ENCODE results near the gene MKKS. TPM values are rescaled to one million over a fixed set of nuclear protein-coding genes. Genes with fewer than 3 reads are reported as not detected.

MKKS gene
- polyA plus RNA-seq, 1 of the 3 experiments (the other 2 are of a cell fraction) = 10.1 TPM

- TF ChIP-seq MXI1 (IDR thresholded peaks at IDR 0.05; ENCODE audit: low read depth, low read length) (no peak), NFIC (IDR thresholded peaks at IDR 0.05; ENCODE audit: borderline replicate concordance) (no peak), RAD21 (IDR thresholded peaks at IDR 0.05; ENCODE audit: low read length) (no peak), SIN3A (IDR thresholded peaks at IDR 0.05; ENCODE audit: borderline replicate concordance, low read depth, low read length) (no peak), FOXM1 (IDR thresholded peaks at IDR 0.05; ENCODE audit: low read depth) (no peak), CHD2 (IDR thresholded peaks at IDR 0.05; ENCODE audit: low read length, partially characterized antibody) (no peak), JUND (IDR thresholded peaks at IDR 0.05) (no peak)
Measured at GRCh38 chr20:10423735-10424134, 10.3 kb downstream of the MKKS start (continued).

- Histone ChIP-seq H2AFZ (ENCODE audit: low read depth) (no peak overlapping the region), H3K27ac (ENCODE audit: low read depth in 2 of 2, low read length in 1 of 2) (no peak overlapping the region), H3K36me3 (replicated peaks in 1 of 2; ENCODE audit: control insufficient read depth in 1 of 2, insufficient read depth in 2 of 2, low read length in 1 of 2) (peaks cover 20 to 40% of the 10 kb centered on the region in 2 experiments), H3K27me3 (ENCODE audit: insufficient read depth) (no peaks in the 10 kb centered on the region), H3F3A (replicated peaks; ENCODE audit: insufficient read depth) (peaks cover 8% of the 10 kb centered on the region), H3K79me2 (ENCODE audit: insufficient read depth) (peaks cover 39% of the 10 kb centered on the region), H3K4me3 (ENCODE audit: low read depth in 2 of 2, low read length in 1 of 2) (no peak overlapping the region), H3K9me3 (no peaks in the 10 kb centered on the region), H3K4me2 (no peak overlapping the region), H3K9me2 (no peaks in the 10 kb centered on the region), H3K9ac (no peak overlapping the region), H4K20me1 (ENCODE audit: insufficient read depth) (no peaks in the 10 kb centered on the region), H3K4me1 (ENCODE audit: control insufficient read depth in 1 of 2, insufficient read depth in 2 of 2, low read depth in 1 of 2, low read length in 1 of 2) (peaks cover 0 to 25% of the 10 kb centered on the region in 2 experiments; a peak in 2 of 4 replicates)
- CTCF ChIA-PET = interaction anchor here (1.5 kb wide), 1 partner anchor 803 kb away, joined by 3 read pairs; no protein-coding TSS in a partner anchor
- no peak for DNase-seq
- TF ChIP-seq CTCF (IDR thresholded peaks at IDR 0.05) (no peak), TAF1 (IDR thresholded peaks at IDR 0.05; ENCODE audit: borderline replicate concordance, low read depth, low read length) (no peak), FOXM1 (IDR thresholded peaks at IDR 0.05; ENCODE audit: low read depth) (no peak), NFIC (IDR thresholded peaks at IDR 0.05; ENCODE audit: borderline replicate concordance) (no peak), EP300 (IDR thresholded peaks at IDR 0.05; ENCODE audit: borderline replicate concordance in 1 of 2, low read depth in 1 of 2, low read length in 1 of 2) (no peak), YY1 (IDR thresholded peaks at IDR 0.05; ENCODE audit: low read depth) (no peak), SMC3 (IDR thresholded peaks at IDR 0.05; ENCODE audit: low read depth, low read length) (no peak), IRF3 (IDR thresholded peaks at IDR 0.05; ENCODE audit: low read depth, low read length) (no peak), TCF12 (IDR thresholded peaks at IDR 0.05) (peak; percentile 21; the same call in 1 of the 2 replicates), RAD21 (IDR thresholded peaks at IDR 0.05; ENCODE audit: low read length) (no peak), EZH2phosphoT487 (IDR thresholded peaks at IDR 0.05; ENCODE audit: borderline replicate concordance, low read depth) (no peak), SIN3A (IDR thresholded peaks at IDR 0.05; ENCODE audit: borderline replicate concordance, low read depth, low read length) (no peak), JUND (IDR thresholded peaks at IDR 0.05) (peak; percentile 35; the same call in 1 of the 2 replicates), MAX (IDR thresholded peaks at IDR 0.05; ENCODE audit: low read depth) (no peak), CHD2 (IDR thresholded peaks at IDR 0.05; ENCODE audit: low read length, partially characterized antibody) (no peak), NRF1 (IDR thresholded peaks at IDR 0.05; ENCODE audit: low read depth, low read length) (no peak), GABPA (IDR thresholded peaks at IDR 0.05; ENCODE audit: low read depth) (no peak), POLR2AphosphoS5 (IDR thresholded peaks at IDR 0.05; ENCODE audit: low read depth, low read length) (no peak), FOXJ3 (CRISPR knock-in tag; IDR thresholded peaks at IDR 0.05) (no peak), FOSL2 (IDR thresholded peaks at IDR 0.05; ENCODE audit: borderline replicate concordance, low read depth) (peak; percentile 28; the same call in 1 of the 2 replicates), ELF1 (IDR thresholded peaks at IDR 0.05) (no peak)
- TF ChIP-seq, protein P1, sequence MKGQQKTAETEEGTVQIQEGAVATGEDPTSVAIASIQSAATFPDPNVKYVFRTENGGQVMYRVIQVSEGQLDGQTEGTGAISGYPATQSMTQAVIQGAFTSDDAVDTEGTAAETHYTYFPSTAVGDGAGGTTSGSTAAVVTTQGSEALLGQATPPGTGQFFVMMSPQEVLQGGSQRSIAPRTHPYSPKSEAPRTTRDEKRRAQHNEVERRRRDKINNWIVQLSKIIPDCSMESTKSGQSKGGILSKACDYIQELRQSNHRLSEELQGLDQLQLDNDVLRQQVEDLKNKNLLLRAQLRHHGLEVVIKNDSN (IDR thresholded peaks at IDR 0.05; ENCODE audit: borderline replicate concordance, low read depth) = no peak
- TF ChIP-seq, protein P2, sequence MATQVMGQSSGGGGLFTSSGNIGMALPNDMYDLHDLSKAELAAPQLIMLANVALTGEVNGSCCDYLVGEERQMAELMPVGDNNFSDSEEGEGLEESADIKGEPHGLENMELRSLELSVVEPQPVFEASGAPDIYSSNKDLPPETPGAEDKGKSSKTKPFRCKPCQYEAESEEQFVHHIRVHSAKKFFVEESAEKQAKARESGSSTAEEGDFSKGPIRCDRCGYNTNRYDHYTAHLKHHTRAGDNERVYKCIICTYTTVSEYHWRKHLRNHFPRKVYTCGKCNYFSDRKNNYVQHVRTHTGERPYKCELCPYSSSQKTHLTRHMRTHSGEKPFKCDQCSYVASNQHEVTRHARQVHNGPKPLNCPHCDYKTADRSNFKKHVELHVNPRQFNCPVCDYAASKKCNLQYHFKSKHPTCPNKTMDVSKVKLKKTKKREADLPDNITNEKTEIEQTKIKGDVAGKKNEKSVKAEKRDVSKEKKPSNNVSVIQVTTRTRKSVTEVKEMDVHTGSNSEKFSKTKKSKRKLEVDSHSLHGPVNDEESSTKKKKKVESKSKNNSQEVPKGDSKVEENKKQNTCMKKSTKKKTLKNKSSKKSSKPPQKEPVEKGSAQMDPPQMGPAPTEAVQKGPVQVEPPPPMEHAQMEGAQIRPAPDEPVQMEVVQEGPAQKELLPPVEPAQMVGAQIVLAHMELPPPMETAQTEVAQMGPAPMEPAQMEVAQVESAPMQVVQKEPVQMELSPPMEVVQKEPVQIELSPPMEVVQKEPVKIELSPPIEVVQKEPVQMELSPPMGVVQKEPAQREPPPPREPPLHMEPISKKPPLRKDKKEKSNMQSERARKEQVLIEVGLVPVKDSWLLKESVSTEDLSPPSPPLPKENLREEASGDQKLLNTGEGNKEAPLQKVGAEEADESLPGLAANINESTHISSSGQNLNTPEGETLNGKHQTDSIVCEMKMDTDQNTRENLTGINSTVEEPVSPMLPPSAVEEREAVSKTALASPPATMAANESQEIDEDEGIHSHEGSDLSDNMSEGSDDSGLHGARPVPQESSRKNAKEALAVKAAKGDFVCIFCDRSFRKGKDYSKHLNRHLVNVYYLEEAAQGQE (IDR thresholded peaks at IDR 0.05; ENCODE audit: low read depth, low read length) = no peak
- WGBS (ENCODE audit: low lambda C conversion rate) = 58% methylated on average over 5 of the region's 5 CpGs
- POLR2A ChIA-PET = no interaction called here
Measured at GRCh38 chr20:10419550-10420133, 14.4 kb downstream of the MKKS start.
